GM19452 (cell line): ENCODE measurements around the gene UBD.

Source experiments
- ATAC-seq: cut with Tn5 transposase; IDR thresholded peaks from one replicate; pipeline ENCODE4 v1.9.1; 2021; ENCODE audit not compliant: unreplicated experiment

Gene UBD

GRCh38 chr6:29559524-29560287, at the start of gene UBD:
TSS of gene UBD (minus strand) at chr6:29559732. CDS start at chr6:29559701, 31 bp downstream.
- no peak for ATAC-seq

DNA sequence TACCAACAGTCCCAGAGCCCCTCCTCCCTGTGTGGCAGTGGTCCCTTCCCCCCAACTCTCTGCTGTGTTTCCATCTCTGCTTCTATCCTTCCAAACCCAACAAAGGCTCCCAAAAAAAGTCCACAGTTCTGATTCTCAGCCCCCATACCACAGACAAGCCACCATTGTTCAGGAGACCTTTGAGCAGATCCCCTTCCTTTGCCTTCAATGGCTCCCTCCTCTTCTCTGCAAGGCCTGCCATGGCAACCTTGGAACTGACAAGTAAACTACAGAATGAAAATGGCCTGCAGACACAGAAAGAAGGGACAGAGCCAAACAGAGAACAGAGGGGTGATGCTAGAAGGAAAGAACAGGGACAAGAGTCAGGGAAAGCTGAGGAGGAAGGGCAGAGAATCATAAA, 48.6 kb upstream of the UBD start:
- ATAC-seq: no peak

DNA sequence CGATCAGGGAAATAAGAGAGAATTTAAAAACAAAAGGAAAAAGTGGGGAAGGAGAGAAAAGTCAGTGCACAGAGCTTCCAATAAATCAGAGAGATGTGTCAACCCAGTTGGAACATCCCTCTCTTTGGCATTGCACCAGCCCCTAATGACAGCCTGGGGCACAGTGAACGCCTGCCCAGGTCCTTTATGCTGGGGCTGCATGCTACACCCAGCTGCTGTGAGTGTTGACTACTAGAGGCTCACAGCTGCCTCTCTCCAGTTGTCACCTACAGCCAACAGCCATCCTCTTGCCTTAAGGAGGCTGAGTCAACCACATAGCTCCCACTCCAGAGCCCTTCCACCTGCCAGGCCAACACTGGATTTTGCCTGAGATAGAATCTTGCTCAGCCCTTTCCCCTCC, 44.4 kb upstream of the UBD start:
- ATAC-seq: no peak

- no peak for ATAC-seq
Measured at GRCh38 chr6:29603456-29603855, 43.9 kb upstream of the UBD start.

DNA sequence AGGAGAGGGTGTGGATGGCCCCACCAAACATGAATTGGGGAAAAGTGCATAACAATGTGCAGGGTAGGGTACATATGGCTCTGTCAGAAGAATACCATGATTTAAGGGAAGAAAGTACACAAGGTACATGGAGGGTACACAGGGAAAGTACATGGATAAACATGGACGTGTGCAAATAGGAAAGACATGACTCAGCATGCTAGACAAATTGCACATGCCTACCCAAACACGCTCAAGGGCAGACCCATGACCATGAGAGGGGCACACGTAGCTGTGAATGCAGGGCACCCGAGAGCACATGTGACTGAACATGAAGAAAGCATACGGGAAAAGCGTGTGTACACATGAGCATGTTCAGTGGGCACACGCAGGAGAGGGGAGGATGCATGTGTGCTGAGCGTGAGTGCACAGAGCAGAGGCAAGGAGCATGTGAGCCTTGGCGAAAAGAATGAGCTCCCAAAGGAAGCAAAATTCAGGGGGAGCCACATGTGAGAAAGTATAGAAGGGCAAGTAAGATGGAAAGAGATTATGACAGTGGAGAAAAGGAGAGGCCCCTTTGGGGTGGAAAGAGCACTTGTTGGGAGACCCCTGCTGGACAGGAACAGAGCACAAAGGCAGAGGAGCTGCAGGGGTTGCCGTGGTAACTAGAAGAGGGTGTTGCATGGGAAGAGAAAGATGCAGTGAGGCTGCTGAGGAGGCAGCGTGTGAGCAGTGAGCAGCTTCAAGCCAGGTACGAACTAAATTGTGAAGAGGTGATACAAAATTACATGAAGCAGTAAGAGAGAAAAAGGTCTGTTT, 43.2 kb upstream of the UBD start:
- no peak for ATAC-seq

DNA sequence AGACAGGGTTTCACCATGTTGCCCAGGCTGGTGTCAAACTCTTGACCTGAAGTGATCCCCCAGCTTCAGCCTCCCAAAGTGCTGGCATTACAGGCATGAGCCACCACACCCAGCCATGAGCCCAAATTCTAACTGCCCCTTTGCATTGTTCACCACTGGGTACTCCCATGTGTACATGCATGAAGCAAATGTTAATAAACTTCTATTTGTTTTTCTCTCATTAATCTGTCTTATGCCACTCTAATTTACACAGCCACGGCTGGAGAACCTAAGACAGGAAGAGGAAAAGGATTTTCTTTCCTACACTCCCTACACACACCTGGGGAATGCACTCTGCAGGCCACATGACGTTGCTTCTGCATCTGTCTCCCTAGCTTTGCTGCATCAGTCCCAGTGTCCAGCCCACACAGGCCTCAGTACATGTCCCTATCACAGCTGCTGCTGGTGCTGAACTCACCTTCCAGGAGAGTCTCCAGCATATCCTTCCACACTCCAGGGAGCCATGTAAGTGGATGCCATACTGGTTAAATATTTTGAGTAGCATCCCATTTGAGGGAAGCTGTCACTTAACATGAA, 38.7 kb upstream of the UBD start:
- ATAC-seq: no peak

GRCh38 chr6:29597184-29597583, 37.7 kb upstream of the UBD start:
- ATAC-seq: no peak

GRCh38 chr6:29596381-29596900, 36.9 kb upstream of the UBD start:
- no peak for ATAC-seq

DNA sequence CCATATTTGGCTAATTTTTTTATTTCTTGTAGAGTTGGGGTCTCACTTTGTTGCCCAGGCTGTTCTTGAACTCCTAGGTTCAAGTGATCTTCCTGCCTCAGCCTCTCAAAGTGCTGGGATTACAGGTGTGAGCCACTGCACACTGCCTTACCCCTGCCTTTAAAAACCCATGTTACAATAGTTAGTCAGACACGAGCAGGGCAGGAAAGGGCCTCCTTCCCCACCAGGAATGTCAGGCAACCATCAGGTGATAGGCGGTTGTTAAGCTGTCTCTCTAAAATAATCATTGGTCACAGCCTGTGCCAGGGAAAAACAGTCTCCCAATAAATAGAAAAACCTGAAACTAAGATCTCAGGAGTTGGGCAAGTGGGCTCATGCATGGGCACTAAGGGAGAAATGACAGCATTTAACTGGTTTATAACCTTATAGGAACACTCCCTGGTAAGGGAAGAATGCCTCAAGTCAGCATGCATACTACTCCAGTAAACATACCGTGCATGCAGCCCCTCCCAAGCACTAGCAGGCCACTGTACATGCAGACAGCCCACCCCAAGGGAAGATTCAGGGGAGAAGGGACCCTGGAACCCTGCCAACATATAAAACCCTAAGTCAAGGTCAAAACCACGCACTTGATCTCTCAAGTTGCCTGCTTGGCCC, 33.8 kb upstream of the UBD start:
- ATAC-seq: no peak

DNA sequence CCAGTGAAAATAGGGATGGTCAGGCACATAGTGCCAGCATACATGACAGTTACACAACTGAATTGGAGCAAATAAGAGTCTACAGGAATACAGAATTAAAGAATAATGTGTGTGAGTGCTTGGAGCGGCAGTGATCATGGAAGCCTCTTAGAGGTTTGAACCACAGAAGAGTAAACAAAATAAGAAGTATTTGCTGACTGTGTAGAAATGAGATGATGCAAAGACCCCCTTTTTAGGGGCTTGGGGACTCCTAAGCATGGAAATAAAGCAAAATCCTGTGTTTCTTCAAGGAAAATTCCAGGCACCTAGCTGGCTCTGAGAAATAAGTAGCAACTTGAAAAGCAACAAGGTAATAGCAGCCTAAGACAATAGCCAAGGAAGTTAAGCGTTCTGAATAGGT, 32.1 kb upstream of the UBD start:
- ATAC-seq: no peak

- no peak for ATAC-seq
Measured at GRCh38 chr6:29590218-29590808, 30.8 kb upstream of the UBD start.

- no peak for ATAC-seq
Measured at GRCh38 chr6:29589423-29590048, 30.0 kb upstream of the UBD start.

GRCh38 chr6:29584821-29585220, 25.3 kb upstream of the UBD start, which contains the start of gene OR2H2:
TSS of gene OR2H2 (plus strand) at chr6:29585121. CDS start at chr6:29587945, 2,824 bp downstream.
- no peak for ATAC-seq

DNA sequence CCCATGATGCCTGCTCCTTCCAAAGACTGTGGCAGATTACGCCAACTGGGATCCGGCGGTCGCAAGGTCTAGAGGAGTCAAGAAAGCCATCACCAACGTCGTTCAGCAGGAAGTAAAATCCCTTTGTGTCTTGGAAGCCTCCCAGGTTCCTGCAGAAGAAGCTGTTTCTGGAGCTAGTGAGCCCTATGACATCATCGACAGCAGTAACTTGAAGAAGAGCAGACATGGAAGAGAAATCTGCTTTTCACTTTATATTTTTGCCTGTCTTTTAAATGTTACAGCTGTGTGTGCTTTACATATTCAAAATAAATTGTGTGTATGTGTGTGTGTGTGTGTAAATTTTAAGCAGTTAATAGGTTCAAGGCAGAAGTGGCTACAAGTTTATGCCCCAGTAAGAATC, 18.0 kb upstream of the UBD start:
- ATAC-seq: no peak

GRCh38 chr6:29576056-29576455, 16.5 kb upstream of the UBD start:
- no peak for ATAC-seq

DNA sequence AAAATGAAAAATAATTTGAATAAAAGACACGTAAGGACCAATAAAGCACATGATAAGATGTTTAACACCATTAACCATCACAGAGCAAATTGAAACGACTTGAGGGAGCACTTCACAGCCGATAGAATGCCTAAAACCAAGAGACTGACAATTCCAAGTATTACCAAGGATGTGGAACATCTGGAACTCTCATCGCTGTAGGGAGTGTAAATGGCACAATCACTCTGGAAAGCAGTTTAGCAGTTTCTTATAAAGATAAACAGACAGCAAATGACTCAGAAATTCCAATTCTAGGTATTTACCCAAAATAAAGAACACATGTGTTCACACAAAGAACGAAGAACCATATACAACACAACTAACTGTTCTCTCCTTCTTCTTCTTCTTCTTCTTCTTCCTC, 8.5 kb upstream of the UBD start:
- no peak for ATAC-seq

DNA sequence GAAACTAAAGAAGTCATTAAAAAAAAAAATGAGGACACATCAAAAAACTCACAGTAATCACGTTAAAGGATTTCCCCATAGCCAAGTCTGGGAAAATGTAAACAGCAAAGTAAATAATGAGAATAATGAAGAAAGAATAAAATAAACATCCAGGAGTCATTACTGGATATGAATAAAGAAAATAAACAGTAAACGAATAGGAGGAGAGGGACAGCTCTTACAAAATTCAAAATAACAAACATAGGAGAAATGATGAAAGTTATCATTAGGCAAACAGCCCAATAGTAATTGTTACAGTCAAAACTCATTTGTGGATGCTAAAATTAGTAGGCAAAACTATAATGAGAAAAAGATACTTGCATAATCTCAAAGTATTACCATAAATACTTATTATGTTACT, 8.0 kb upstream of the UBD start:
- ATAC-seq: no peak

DNA sequence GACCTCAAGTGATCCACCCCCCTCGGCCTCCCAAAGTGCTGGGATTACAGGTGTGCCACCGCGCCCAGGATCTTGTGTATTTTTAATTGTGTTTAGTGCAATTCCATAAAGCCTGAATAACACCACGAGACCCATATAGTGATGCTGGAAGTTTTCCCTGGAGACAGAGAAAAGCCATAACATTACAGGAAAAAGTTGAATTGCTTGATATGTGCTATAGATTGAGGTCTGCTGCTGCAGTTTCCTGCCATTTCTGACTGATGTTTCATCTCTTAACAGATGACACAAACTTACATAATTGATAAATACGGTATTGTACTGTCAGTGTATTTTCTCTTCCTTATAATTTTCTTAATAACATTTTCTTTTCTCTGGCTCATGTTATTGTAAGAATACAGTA, 7.3 kb upstream of the UBD start:
- ATAC-seq: no peak

GRCh38 chr6:29564875-29565274, 5.3 kb upstream of the UBD start:
- no peak for ATAC-seq

DNA sequence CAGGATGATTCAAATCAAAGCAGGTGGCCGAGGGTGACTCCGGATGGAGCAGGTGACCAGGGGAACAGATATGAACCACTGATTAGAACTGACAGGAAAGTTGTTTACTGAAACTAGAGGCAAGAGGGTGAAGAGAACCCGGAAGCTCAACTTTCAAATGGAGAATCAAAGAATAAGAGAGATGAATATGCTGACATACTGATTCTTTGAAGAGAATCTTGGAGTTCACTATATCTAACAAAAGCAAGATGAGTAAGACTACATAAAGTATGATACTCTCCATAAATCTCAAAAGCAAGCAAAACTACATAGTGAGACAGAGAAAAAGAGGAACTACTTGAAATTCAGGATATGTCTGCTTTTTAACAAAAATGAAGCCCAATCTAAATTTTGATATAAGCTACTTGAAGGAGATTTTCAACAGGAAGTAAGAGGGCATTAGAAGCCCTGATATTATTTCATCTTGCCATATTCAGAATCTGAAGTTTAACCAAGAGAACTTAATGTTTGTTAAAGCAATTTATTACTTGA, 4.0 kb upstream of the UBD start:
- ATAC-seq: no peak
